ENCODE results near the gene PRRG4. TPM values are rescaled to one million over a fixed set of nuclear protein-coding genes. Genes with fewer than 3 reads are reported as not detected.

The PRRG4 gene
- total and polyA plus RNA-seq, 7 donors: 0.05 to 0.58 (median 0.15) TPM

DNA sequence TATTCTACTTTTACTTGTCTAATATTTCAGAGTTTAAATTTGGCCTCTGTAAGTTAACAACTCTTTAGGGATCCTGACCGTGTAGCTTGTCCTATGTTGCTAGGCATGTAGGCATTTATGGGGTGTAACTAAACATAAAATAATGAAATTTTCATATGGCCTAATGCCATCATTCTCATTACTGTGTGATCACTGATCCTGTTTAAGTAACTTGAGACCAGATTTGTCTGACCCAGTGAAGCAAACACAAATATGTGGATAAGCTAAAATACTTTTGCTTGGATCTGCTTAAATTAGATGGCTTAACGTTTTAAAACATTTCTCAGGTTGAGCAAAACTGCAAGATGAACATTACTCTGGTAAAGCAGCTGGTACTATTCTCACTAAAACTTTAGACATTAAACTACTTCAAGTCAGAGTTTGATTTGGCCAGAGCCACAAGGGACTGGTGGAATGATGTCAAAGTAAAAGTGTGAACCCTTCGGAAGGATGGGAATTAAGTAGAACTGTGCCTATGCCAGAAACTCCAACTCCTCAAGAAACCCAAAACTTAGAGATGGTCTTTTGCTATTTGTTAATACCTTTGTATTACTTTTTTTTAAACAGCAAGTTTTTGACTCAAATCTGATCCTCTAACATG lies 75.4 kb downstream of the PRRG4 start:
- H3K27ac ChIP-seq: no peak overlapping the region
- TF ChIP-seq, protein P1, sequence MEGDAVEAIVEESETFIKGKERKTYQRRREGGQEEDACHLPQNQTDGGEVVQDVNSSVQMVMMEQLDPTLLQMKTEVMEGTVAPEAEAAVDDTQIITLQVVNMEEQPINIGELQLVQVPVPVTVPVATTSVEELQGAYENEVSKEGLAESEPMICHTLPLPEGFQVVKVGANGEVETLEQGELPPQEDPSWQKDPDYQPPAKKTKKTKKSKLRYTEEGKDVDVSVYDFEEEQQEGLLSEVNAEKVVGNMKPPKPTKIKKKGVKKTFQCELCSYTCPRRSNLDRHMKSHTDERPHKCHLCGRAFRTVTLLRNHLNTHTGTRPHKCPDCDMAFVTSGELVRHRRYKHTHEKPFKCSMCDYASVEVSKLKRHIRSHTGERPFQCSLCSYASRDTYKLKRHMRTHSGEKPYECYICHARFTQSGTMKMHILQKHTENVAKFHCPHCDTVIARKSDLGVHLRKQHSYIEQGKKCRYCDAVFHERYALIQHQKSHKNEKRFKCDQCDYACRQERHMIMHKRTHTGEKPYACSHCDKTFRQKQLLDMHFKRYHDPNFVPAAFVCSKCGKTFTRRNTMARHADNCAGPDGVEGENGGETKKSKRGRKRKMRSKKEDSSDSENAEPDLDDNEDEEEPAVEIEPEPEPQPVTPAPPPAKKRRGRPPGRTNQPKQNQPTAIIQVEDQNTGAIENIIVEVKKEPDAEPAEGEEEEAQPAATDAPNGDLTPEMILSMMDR (IDR thresholded peaks at IDR 0.05): no peak
- H3K4me3 ChIP-seq: no peak overlapping the region
- no peaks in the 10 kb centered on the region for H3K36me3 ChIP-seq (ENCODE audit: insufficient read depth in 1 of 2, low read depth in 1 of 2)
- WGBS, 3 donors: 23 to 43% (median 29%) methylated on average over 3 of the region's 3 CpGs
- intact Hi-C loops (cut with DNase I): no loop called here
- H3K9me3 ChIP-seq: no peaks in the 10 kb centered on the region
- ATAC-seq (no peak), DNase-seq (no peak)
- peaks cover 5% of the 10 kb centered on the region for H3K4me1 ChIP-seq
- no peaks in the 10 kb centered on the region for H3K27me3 ChIP-seq (ENCODE audit: insufficient read depth in 3 of 3, low read length in 2 of 3)

Other genes starting within 250 kb of the PRRG4 start
- 100 to 1,000 TPM; 135 to 197 (median 180) TPM for gene EIF3M, start 246.1 kb upstream of the PRRG4 start, total RNA-seq
- gene EIF3M, start 246.1 kb upstream of the PRRG4 start, polyA plus RNA-seq: 100 to 1,000 TPM; 220 to 435 (median 295) TPM
- not detected for gene CCDC73, start 35.3 kb upstream of the PRRG4 start, total RNA-seq
- gene CCDC73, start 35.3 kb upstream of the PRRG4 start, polyA plus RNA-seq: under 1 TPM in 1 of 3 donors, not detected in 2; 0.01 TPM
- 10 to 100 TPM; 11.8 to 19.3 (median 15.6) TPM for gene QSER1, start 62.9 kb downstream of the PRRG4 start, total RNA-seq
- 1 to 10 TPM; 2.4 to 6.4 (median 3.3) TPM for gene QSER1, start 62.9 kb downstream of the PRRG4 start, polyA plus RNA-seq
- gene DEPDC7, start 186.0 kb downstream of the PRRG4 start, total RNA-seq: 1 to 10 TPM; 1.5 to 4.5 (median 2.6) TPM
- gene DEPDC7, start 186.0 kb downstream of the PRRG4 start, polyA plus RNA-seq: 1 to 10 TPM; 2.2 to 6.3 (median 4.8) TPM
- gene TCP11L1, start 209.6 kb downstream of the PRRG4 start, total RNA-seq: 1 to 10 TPM; 4.6 to 7.9 (median 6.3) TPM
- 1 to 10 TPM; 2.0 to 4.5 (median 2.2) TPM for gene TCP11L1, start 209.6 kb downstream of the PRRG4 start, polyA plus RNA-seq